ENCODE data around the gene HIGD1B. TPM values are rescaled to one million over a fixed set of nuclear protein-coding genes. Genes with fewer than 3 reads are reported as not detected.

HIGD1B gene
- total RNA-seq, 1 experiment from 2014 or later, result not detected

- H3K9me2 ChIP-seq (ENCODE audit: insufficient read depth), result no peaks in the 10 kb centered on the region
- ATAC-seq (no peak), DNase-seq (ENCODE audit: low read depth, low spot score) (no peak)
- no peak overlapping the region for H3K27ac ChIP-seq (ENCODE audit: low read depth, low read length)
- TF ChIP-seq EZH2phosphoT487 (IDR thresholded peaks at IDR 0.05; ENCODE audit: borderline replicate concordance) (no peak), CEBPB (IDR thresholded peaks at IDR 0.05; ENCODE audit: low read depth) (no peak), REST (IDR thresholded peaks at IDR 0.05; ENCODE audit: low read depth) (no peak), ZNF274 (IDR thresholded peaks at IDR 0.05; ENCODE audit: low read depth, low read length) (no peak), ZBTB33 (IDR thresholded peaks at IDR 0.05; ENCODE audit: extremely low read depth, insufficient replicate concordance, low read length) (no peak), CTCF (IDR thresholded peaks at IDR 0.05 in 2 of 3, conservative IDR thresholded peaks at IDR 0.05 in 1 of 3; ENCODE audit: borderline replicate concordance in 1 of 3, insufficient read depth in 1 of 3, low read depth in 2 of 3, low read length in 2 of 3) (no peak), SIN3A (IDR thresholded peaks at IDR 0.05; ENCODE audit: low read depth) (no peak), JUND (IDR thresholded peaks at IDR 0.05) (no peak), ATF3 (IDR thresholded peaks at IDR 0.05) (no peak), TCF7L2 (IDR thresholded peaks at IDR 0.05; ENCODE audit: borderline replicate concordance, extremely low read depth, insufficient read depth, insufficient read length) (no peak), ELF1 (IDR thresholded peaks at IDR 0.05; ENCODE audit: borderline replicate concordance, low read depth) (no peak)
- peaks cover 49 to 61% of the 10 kb centered on the region in 2 experiments for H3K36me3 ChIP-seq (ENCODE audit: control insufficient read depth in 1 of 2, insufficient read depth in 2 of 2, low read length in 2 of 2)
- ChIA-PET POLR2A (interaction anchor here (0.7 to 1.1 kb wide), 2 partner anchors 88 kb away, joined by 3 to 4 read pairs; no protein-coding TSS in a partner anchor), CTCF (interaction anchor here (1.1 to 5.9 kb wide), 5 partner anchors 80 to 272 kb away, joined by 3 to 52 read pairs (median 7); partner anchors contain the start of gene ACBD4), RAD21 (ENCODE audit: low non-redundant PET in 1 of 2, low total read pairs in 2 of 2, uncharacterized antibody in 2 of 2, unreplicated experiment in 2 of 2) (no interaction called here)
- H3K9me3 ChIP-seq (ENCODE audit: control insufficient read depth in 1 of 2, insufficient read depth in 1 of 2, low read depth in 1 of 2, low read length in 2 of 2), result no peaks in the 10 kb centered on the region
- BruUV-seq (replicated peaks), result no TSS peak
- H3K27me3 ChIP-seq (ENCODE audit: insufficient read depth, low read length), result no peaks in the 10 kb centered on the region
- H3K4me2 ChIP-seq (ENCODE audit: low read length), result no peak overlapping the region
- H3K4me1 ChIP-seq (ENCODE audit: control insufficient read depth in 1 of 2, insufficient read depth in 2 of 2, low read length in 2 of 2), result no peaks in the 10 kb centered on the region
- no peak overlapping the region for H3K9ac ChIP-seq (ENCODE audit: low read length)
- no peaks in the 10 kb centered on the region; the same call in 1 of the 2 replicates for H4K20me1 ChIP-seq (ENCODE audit: insufficient read depth)
- intact Hi-C loops (cut with micrococcal nuclease), result no loop called here
- no peak overlapping the region for H3K4me3 ChIP-seq (replicated peaks in 1 of 2; ENCODE audit: low read depth in 1 of 2, low read length in 2 of 2)
- no peak overlapping the region for H2AFZ ChIP-seq (ENCODE audit: low read depth, low read length, poor library complexity, severe bottlenecking)
- H3K79me2 ChIP-seq (ENCODE audit: insufficient read depth, low read length), result no peaks in the 10 kb centered on the region
Measured at GRCh38 chr17:44863061-44863918, 15.6 kb downstream of the HIGD1B start.

All from HCT116 (cell line).